Calu3 (cell line): ENCODE results near the gene DRC7. TPM values are rescaled to one million over a fixed set of nuclear protein-coding genes. Genes with fewer than 3 reads are reported as not detected.

Source experiments
- BruUV-seq: library from RNA; stranded (reverse); fragments of 400-500 nt; replicated peaks from 2 replicates; lab custom pipeline; 2021; lab: Mats Ljungman, UMichigan
- CTCF ChIA-PET: fragments of 300-600 bp; sonication (Branson Sonifier 250); formaldehyde crosslinking; loops from one replicate; lab custom pipeline; 2022; ENCODE audit warnings: antibody characterized with exemption; lab: Charles Lee
- DNase-seq: peaks from one replicate; pipeline ENCODE4 v3.0.0; 2022
- H3K27ac Mint-ChIP-seq: one replicate; pipeline ENCODE4 v1.8.0; 2022; ENCODE audit warnings: mixed read lengths; ENCODE audit not compliant: unreplicated experiment
- H3K27me3 Mint-ChIP-seq: one replicate; pipeline ENCODE4 v1.8.0; 2022; ENCODE audit warnings: mixed read lengths; ENCODE audit not compliant: unreplicated experiment
- H3K36me3 Mint-ChIP-seq: one replicate; pipeline ENCODE4 v1.8.0; 2022; ENCODE audit warnings: mild to moderate bottlenecking, moderate library complexity, mixed read lengths; ENCODE audit not compliant: insufficient read depth, unreplicated experiment
- H3K4me1 Mint-ChIP-seq: one replicate; pipeline ENCODE4 v1.8.0; 2022; ENCODE audit warnings: mild to moderate bottlenecking, low read depth, mixed read lengths; ENCODE audit not compliant: unreplicated experiment
- H3K4me3 Mint-ChIP-seq: one replicate; pipeline ENCODE4 v1.8.0; 2022; ENCODE audit warnings: mild to moderate bottlenecking, low read depth, moderate library complexity, mixed read lengths; ENCODE audit not compliant: unreplicated experiment
- H3K9me3 Mint-ChIP-seq: one replicate; pipeline ENCODE4 v1.8.0; 2022; ENCODE audit warnings: low read depth, mixed read lengths; ENCODE audit not compliant: unreplicated experiment
- CTCF ChIP-seq: fragments of 200-600 bp; IDR thresholded peaks from one replicate; pipeline ENCODE4 v1.8.0; 2022; ENCODE audit warnings: antibody characterized with exemption; ENCODE audit not compliant: unreplicated experiment
- intact Hi-C: fragments of 100-400 bp; cut with micrococcal nuclease; formaldehyde crosslinking; loops from one replicate; pipeline ENCODE4 v1.10.0; 2022; ENCODE audit not compliant: unreplicated experiment
- total RNA-seq: library from RNA; stranded (reverse); gene quantifications from 2 replicates; pipeline ENCODE4 v1.2.3, GENCODE V29; 2022

The DRC7 gene
- total RNA-seq, 1 experiment from 2014 or later, result not detected

- CTCF ChIA-PET, result no interaction called here
- Mint-ChIP-seq H3K4me3 (no peak overlapping the region), H3K4me1 (no peaks in the 10 kb centered on the region), H3K9me3 (no peaks in the 10 kb centered on the region), H3K27ac (no peak overlapping the region), H3K36me3 (no peaks in the 10 kb centered on the region), H3K27me3 (peaks cover 12% of the 10 kb centered on the region)
- intact Hi-C loops, result no loop called here
- DNase-seq, result no peak
- BruUV-seq, result no TSS peak
- TF ChIP-seq CTCF, result no peak
These were observed 1.6 kb downstream of the DRC7 start for GRCh38 chr16:57696240-57696639.

- no peak overlapping the region for H3K4me3 Mint-ChIP-seq
- no peak for DNase-seq
- intact Hi-C loops, result no loop called here
- no peaks in the 10 kb centered on the region for H3K9me3 Mint-ChIP-seq
- CTCF ChIA-PET, result no interaction called here
- no TSS peak for BruUV-seq
- no peak for TF ChIP-seq CTCF
- no peak overlapping the region for H3K27ac Mint-ChIP-seq
- H3K27me3 Mint-ChIP-seq, result peaks cover 12% of the 10 kb centered on the region
- no peaks in the 10 kb centered on the region for H3K36me3 Mint-ChIP-seq
- H3K4me1 Mint-ChIP-seq, result no peaks in the 10 kb centered on the region
These were observed 3.4 kb downstream of the DRC7 start for GRCh38 chr16:57697896-57698537.

GRCh38 chr16:57698812-57699405 is 4.3 kb downstream of the DRC7 start:
- H3K27me3 Mint-ChIP-seq, result peaks cover 16% of the 10 kb centered on the region
- intact Hi-C loops, result no loop called here
- TF ChIP-seq CTCF, result no peak

GRCh38 chr16:57699481-57699880 is 4.9 kb downstream of the DRC7 start:
- H3K4me3 Mint-ChIP-seq, result no peak overlapping the region
- TF ChIP-seq CTCF, result no peak
- no peaks in the 10 kb centered on the region for H3K9me3 Mint-ChIP-seq
- no peak for DNase-seq
- no TSS peak for BruUV-seq
- peaks cover 21% of the 10 kb centered on the region for H3K27me3 Mint-ChIP-seq
- intact Hi-C loops, result no loop called here
- CTCF ChIA-PET, result no interaction called here
- peaks cover 7% of the 10 kb centered on the region for H3K4me1 Mint-ChIP-seq
- H3K36me3 Mint-ChIP-seq, result no peaks in the 10 kb centered on the region
- no peak overlapping the region for H3K27ac Mint-ChIP-seq

More at GRCh38 chr16:57698812-57699405, 4.3 kb downstream of the DRC7 start:
- CTCF ChIA-PET, result no interaction called here
- peaks cover under 1% of the 10 kb centered on the region for H3K4me1 Mint-ChIP-seq
- H3K9me3 Mint-ChIP-seq, result no peaks in the 10 kb centered on the region
- no peak overlapping the region for H3K27ac Mint-ChIP-seq
- no peak overlapping the region for H3K4me3 Mint-ChIP-seq
- no peak for DNase-seq
- H3K36me3 Mint-ChIP-seq, result no peaks in the 10 kb centered on the region
- no TSS peak for BruUV-seq
